ENCODE results near the gene SLC26A1. TPM values are rescaled to one million over a fixed set of nuclear protein-coding genes. Genes with fewer than 3 reads are reported as not detected.

The SLC26A1 gene
- total RNA-seq, 1 donor from 2014 or later = not detected

DNA sequence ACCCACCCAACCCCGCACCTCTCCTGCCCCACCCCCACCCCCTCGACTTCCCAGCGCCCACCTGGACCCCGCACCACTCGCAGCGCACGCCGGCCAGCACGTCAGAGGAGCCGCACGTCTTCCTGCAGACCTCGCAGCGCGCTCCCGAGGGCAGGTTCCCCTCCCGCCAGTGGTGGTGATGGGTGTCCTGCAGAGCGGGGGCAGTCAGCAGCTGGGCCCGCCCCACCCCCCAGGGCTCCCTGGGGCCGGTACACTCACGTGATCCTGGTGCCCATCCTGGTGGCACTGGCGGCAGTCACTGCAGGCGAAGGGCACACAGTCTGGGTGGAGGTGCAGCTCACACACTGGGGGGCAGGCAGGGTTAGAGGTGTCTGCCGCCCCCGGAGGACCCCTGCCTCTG, 25.0 kb downstream of the SLC26A1 start:
- H4K20me1 ChIP-seq (ENCODE audit: low read depth) = peaks cover 34% of the 10 kb centered on the region
- DNase-seq (ENCODE audit: low spot score) = no peak
- no peaks in the 10 kb centered on the region for H3F3A ChIP-seq (ENCODE audit: low read depth)

DNA sequence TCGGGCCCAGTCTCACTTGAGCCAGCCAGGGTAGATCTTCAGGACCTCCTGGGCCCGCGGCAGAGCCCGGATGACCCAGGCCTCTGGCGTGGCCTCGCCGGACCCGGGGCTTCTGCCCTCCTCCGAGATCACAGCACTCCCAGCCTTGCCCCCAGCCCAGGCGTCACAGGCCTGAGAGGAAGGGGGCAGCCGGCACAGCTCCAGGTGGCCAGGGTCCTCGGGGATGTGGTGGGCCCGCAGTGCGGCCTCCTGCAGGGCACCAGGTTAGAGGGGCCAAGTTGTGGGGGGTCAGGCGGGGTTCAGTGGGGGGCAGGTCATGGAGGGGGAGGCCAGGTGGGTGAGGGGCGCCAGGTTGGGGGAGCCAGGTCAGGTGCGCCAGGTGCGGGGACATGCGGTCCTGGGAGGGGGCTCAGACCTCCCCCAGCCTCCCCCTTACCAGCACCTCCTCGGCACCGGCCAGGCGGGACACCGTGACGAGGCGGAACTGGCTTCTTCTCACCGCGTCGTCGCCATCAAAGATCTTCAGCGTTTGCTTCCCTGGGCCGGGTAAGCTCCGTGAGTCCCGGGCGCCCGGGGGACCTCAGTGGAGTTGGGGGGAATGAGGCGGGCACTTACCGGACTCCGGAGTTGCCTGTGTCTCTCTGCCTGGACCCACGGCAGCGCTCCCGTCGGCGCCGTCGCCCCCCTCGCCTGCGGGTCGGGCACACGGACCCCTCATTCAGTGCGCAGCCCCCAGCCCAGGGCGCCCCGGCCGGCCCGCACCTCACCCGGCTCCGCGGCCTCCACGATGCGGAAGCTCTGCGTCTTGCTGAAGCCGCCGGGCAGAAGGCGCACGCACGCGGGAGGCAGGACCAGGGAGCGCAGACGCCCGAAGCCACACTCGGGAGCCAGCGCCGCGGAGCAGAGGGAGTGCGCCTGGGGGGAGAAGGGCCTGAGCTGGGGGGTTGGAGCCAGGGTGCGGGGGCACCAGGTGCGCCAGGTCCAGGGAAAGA, 25.8 kb downstream of the SLC26A1 start:
- Histone ChIP-seq H3K36me3 (no peaks in the 10 kb centered on the region), H2AFZ (replicated peaks) (no peak overlapping the region), H3F3A (ENCODE audit: low read depth) (no peaks in the 10 kb centered on the region), H3K9ac (no peak overlapping the region), H3K4me2 (peak overlapping the region; percentile 72), H3K79me2 (ENCODE audit: low read depth) (no peaks in the 10 kb centered on the region), H4K20me1 (ENCODE audit: low read depth) (peaks cover 29% of the 10 kb centered on the region), H3K4me1 (no peaks in the 10 kb centered on the region), H3K4me3 (peak overlapping the region; percentile 7), H3K27me3 (peaks cover 55% of the 10 kb centered on the region), H3K27ac (no peak overlapping the region), H3K9me3 (ENCODE audit: low read depth) (no peaks in the 10 kb centered on the region)
- Mint-ChIP-seq H3K4me3 (no peak overlapping the region), H3K27ac (no peak overlapping the region), H3K27me3 (ENCODE audit: insufficient read depth, low read depth) (peaks cover 2% of the 10 kb centered on the region), H3K4me1 (no peaks in the 10 kb centered on the region), H3K9me3 (no peaks in the 10 kb centered on the region), H3K36me3 (peaks cover 2% of the 10 kb centered on the region)
- peak; percentile 39 for DNase-seq (ENCODE audit: low spot score)
- TF ChIP-seq EZH2phosphoT487 (IDR thresholded peaks at IDR 0.05) (peak; percentile 42), EZH2 (IDR thresholded peaks at IDR 0.05) (peak; percentile 61), CTCF (IDR thresholded peaks at IDR 0.05) (no peak)

More for the DNA sequence above, 25.0 kb downstream of the SLC26A1 start:
- Mint-ChIP-seq H3K4me3 (no peak overlapping the region), H3K27ac (no peak overlapping the region), H3K36me3 (peaks cover 2% of the 10 kb centered on the region), H3K27me3 (ENCODE audit: insufficient read depth, low read depth) (peaks cover 2% of the 10 kb centered on the region), H3K4me1 (no peaks in the 10 kb centered on the region), H3K9me3 (no peaks in the 10 kb centered on the region)
- Histone ChIP-seq H3K4me1 (no peaks in the 10 kb centered on the region), H2AFZ (replicated peaks) (no peak overlapping the region), H3K9ac (no peak overlapping the region), H3K4me2 (peak overlapping the region; percentile 72), H3K4me3 (no peak overlapping the region), H3K27me3 (peaks cover 63% of the 10 kb centered on the region), H3K9me3 (ENCODE audit: low read depth) (no peaks in the 10 kb centered on the region), H3K79me2 (ENCODE audit: low read depth) (no peaks in the 10 kb centered on the region), H3K27ac (no peak overlapping the region), H3K36me3 (no peaks in the 10 kb centered on the region)
- TF ChIP-seq EZH2 (IDR thresholded peaks at IDR 0.05) = no peak
- no peak for TF ChIP-seq CTCF (IDR thresholded peaks at IDR 0.05)
- TF ChIP-seq EZH2phosphoT487 (IDR thresholded peaks at IDR 0.05) = no peak

DNA sequence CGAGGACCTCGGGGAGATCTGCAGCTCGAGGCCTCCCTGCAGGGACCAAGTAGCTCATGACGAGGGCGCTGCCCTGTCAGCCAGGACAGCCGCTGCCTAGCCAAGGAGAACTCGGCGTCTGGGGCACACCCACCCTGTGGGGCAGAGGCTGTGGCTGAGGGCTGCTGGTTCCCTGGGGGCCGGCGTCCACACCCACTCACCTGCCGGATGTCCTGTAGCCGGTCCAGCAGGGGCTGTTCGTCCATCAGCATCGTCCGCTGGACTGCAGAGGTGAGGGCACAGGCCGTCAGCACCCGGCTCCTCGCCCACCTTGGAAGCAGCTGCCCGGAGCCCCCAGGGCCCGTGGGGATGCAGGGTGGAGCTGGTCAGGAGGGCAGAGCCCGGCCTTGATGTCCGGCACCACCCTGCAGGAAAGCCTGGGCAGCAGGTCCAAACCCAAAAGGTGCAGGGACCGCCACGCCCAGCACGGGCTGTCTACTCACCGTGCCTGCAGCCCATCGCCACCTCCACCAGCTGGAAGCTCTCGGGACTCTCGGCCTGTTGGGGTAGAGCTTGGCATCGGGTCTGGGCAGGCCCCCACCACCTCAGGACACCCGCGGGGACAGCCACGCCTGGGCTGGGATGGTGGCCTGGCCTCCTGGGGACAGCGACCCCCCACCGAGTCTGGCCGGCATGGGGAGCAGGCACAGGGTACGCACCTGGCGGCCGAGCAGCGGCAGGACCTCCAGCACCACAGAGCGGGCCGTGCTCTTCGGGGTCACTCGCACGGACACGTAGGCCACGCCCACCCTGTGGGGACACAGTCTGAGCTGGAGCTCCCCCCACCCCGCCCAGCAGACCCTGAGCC, 26.7 kb downstream of the SLC26A1 start:
- no peak overlapping the region for H3K4me3 ChIP-seq
- no peak overlapping the region for H3K27ac Mint-ChIP-seq
- H3K9me3 ChIP-seq (ENCODE audit: low read depth) = no peaks in the 10 kb centered on the region
- no peaks in the 10 kb centered on the region for H3F3A ChIP-seq (ENCODE audit: low read depth)
- peaks cover 2% of the 10 kb centered on the region for H3K36me3 Mint-ChIP-seq
- H3K36me3 ChIP-seq = no peaks in the 10 kb centered on the region
- peaks cover 46% of the 10 kb centered on the region for H3K27me3 ChIP-seq
- no peak overlapping the region for H3K4me3 Mint-ChIP-seq
- no peak overlapping the region for H2AFZ ChIP-seq (replicated peaks)
- peaks cover 2% of the 10 kb centered on the region for H3K27me3 Mint-ChIP-seq (ENCODE audit: insufficient read depth, low read depth)
- DNase-seq (ENCODE audit: low spot score) = no peak
- H3K9me3 Mint-ChIP-seq = no peaks in the 10 kb centered on the region
- H4K20me1 ChIP-seq (ENCODE audit: low read depth) = peaks cover 20% of the 10 kb centered on the region
- H3K27ac ChIP-seq = no peak overlapping the region
- no peaks in the 10 kb centered on the region for H3K79me2 ChIP-seq (ENCODE audit: low read depth)
- H3K9ac ChIP-seq = no peak overlapping the region
- H3K4me2 ChIP-seq = no peak overlapping the region
- TF ChIP-seq CTCF (IDR thresholded peaks at IDR 0.05) = no peak
- no peaks in the 10 kb centered on the region for H3K4me1 ChIP-seq
- H3K4me1 Mint-ChIP-seq = no peaks in the 10 kb centered on the region
